Inflammatory macrophage (primary cell): Measurements from ENCODE around the gene TDRD10.

ENCODE experiments used
- DNase-seq, 2 donors: peaks; one replicate each; pipeline ENCODE4 v3.0.0-alpha.2; 2020 to 2022
- total RNA-seq, 18 experiments: gene quantifications; one replicate each; lab custom pipeline; 2026; ENCODE audit warnings: mixed read lengths in 6 of 18, inconsistent platforms in 2 of 18; lab: John Stamatoyannopoulos, UW

Gene TDRD10
- 0 to 0.07 (median 0) reads per million in 18 experiments for total RNA-seq

DNA sequence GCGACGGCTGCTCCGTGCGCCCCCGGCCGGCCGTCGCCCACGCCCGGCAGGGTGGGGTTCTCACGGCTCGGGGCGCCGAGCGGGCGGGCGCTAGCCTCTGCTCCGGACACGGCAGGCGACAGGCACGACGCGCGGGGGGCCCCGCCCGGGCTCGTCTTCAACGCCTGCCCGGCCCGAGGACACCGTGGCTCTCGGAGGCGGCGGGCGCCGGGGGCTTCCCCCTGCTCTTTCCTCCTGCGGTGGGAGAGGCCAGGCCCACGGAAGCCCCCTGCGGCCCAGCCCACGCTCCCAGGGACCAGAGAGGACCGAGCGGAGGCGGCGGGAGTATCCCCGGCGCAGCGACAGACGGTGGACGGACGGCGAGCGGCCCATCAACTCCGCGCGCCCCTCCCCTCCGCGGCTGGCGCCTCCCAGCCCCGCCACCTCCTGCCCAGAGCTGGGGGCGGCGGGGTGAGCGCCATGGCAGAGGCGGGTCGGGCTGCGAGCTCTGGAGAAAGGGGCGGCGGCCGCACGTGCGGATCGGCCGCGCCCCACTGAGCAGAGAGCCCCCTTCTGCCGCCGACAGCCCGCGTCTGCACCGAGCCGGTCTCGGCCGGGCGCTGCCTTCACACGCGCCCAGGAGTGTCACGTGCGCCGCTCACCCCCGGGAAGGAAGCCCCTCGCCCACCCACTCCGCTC, at the start of gene TDRD10, which contains the start of gene SHE:
Gene TDRD10, plus strand, starts transcription at position 154 of the 678 bp plus-strand sequence. CDS start 4,685 bp downstream, outside the sequence.
Gene SHE, minus strand, starts transcription at position 347 of the 678 bp plus-strand sequence. CDS start 386 bp downstream, outside the sequence.
- DNase-seq = no peak

DNA sequence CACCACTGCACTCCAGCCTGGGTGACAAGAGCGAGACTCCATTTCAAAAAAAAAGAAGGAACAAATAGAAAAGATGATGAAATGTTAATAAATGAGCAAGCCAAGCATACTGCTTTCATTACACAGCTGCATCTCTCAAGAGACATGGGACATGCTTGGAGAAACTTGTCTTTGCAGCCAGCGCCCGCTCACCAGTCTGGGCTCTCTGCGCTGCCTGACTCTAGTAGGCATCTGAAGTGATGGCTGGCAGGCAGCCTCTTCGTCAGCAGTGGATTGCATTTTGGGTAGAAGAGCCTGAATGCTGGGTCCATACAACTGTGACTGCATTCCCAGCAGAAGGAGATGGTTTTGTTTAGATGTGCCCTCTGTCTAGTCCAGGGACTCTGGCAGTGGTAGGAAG, 48.9 kb upstream of the TDRD10 start:
- peak; percentile 58 to 67 for DNase-seq

GRCh38 chr1:154453574-154454352, 48.3 kb upstream of the TDRD10 start:
- peak; percentile 69 to 74 for DNase-seq

DNA sequence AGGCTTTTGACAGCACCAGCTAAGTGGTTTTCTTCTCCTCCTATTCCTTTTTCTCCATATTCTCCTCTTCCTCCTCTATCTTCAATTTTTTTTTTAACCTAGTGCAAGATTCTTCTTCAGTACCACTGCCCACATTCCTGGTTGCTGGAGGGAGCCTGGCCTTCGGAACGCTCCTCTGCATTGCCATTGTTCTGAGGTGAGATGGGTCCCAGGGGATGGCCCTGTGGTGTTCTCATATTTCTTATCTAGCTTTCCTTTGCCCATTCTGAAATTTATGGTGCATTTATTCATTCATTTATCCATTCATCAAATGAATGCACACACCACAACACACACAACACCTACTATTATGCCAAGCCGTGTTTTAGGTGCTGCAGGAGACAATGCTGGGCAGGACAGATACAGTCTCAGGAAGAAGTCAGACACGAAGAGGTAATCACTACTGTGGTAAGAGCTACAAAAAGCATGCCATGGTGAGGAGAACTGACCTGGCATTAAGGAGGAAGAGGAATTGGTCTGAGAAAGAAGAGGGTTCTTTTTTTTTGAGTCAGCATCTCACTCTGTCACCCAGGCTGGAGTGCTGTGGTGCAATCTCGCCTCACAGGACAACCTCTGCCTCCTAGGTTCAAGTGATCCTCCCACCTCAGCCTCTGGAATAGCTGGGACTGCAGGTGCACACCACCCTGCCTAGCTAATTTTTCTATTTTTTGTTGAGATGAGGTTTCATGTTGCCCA, 47.5 kb upstream of the TDRD10 start:
- DNase-seq = peak; percentile 71 to 74

GRCh38 chr1:154456631-154457030, 45.4 kb upstream of the TDRD10 start:
- peak; percentile 85 to 91 for DNase-seq

- no peak for DNase-seq
Measured at GRCh38 chr1:154459080-154459479, 42.9 kb upstream of the TDRD10 start.

DNA sequence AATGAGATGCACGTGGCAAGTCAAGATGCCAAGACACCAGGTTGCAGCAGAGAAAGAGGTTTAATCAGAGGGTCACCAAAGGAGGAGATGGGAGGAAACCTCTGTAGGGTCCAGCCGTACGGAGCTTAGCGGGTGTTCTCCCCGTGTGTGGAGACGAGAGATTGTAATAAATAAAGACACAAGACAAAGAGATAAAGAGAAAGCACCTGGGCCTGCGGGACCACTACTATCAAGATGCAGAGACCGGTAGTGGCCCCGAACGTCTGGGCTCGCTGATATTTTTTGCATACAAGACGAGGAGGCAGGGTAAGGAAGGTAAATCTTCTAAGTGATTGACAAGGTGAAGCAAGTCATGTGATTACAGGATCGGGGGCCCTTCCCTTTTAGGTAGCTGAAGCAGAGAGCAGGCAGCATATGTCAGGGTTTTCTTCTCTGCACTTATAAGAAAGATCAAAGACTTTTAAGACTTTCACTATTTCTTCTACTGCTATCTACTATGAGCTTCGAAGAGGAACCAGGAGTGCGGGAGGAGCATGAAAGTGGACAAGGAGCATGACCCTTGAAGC, 41.2 kb upstream of the TDRD10 start:
- no peak for DNase-seq

GRCh38 chr1:154463512-154463990, 38.5 kb upstream of the TDRD10 start:
- DNase-seq = peak; percentile 70 to 85

DNA sequence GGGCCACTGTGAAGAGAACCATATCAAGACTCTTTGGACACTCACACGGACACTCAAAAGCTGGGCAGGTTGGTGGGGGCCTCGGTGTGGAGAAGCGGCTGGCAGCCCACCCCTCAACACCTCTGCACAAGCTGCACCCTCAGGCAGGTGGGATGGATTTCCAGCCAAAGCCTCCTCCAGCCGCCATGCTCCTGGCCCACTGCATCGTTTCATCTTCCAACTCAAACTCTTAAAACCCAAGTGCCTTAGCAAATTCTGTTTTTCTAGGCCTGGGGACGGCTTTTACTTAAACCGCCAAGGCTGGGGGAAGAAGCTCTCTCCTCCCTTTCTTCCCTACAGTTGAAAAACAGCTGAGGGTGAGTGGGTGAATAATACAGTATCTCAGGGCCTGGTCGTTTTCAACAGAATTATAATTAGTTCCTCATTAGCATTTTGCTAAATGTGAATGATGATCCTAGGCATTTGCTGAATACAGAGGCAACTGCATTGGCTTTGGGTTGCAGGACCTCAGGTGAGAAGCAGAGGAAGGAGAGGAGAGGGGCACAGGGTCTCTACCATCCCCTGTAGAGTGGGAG, 36.3 kb upstream of the TDRD10 start:
- peak; percentile 51 to 64 for DNase-seq

DNA sequence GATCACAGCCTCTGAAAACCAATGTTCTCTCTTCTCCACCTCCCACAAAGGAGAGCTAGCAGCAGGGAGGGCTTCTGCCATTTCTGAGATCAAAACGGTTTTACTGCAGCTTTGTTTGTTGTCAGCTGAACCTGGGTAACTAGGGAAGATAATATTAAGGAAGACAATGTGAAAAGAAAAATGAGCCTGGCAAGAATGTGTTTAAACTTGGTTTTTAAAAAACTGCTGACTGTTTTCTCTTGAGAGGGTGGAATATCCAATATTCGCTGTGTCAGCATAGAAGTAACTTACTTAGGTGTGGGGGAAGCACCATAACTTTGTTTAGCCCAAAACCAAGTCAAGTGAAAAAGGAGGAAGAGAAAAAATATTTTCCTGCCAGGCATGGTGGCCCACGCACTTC, 35.8 kb upstream of the TDRD10 start:
- DNase-seq = peak; percentile 27 to 42

GRCh38 chr1:154466921-154467417, 35.0 kb upstream of the TDRD10 start:
- DNase-seq = peak; percentile 56 to 73

- no peak for DNase-seq
Measured at GRCh38 chr1:154467434-154468102, 34.5 kb upstream of the TDRD10 start.

DNA sequence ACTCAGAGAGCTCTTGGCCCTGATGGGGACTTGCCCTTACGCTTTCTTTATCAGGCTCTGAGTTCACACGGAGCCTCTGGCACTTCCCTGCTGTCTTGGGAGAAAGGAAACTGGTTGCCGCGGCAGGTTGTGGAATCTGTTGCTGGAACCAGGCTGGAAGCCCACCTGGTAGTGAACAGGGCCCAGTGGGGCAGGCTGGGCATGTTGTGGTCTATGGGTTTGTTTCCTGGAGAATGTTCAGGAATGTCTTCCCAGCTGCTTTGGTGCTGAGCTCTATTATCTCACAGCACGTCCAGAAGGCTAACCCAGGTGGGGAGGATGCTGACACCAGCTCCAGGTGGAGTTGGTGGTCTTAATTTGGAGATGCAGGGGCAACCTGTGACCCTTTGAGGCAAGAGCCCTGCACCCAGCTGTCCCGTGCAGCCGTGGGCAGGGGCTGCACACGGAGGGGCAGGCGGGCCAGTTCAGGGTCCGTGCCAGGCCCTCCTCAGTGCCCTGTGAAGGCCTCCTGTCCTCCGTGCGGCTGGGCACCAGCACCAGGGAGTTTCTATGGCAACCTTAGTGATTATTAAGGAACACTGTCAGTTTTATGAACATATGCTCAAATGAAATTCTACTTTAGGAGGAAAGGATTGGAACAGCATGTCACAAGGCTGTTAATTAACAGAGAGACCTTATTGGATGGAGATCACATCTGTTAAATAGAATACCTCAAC, 33.3 kb upstream of the TDRD10 start:
- no peak for DNase-seq

- no peak for DNase-seq
Measured at GRCh38 chr1:154469844-154470560, 32.0 kb upstream of the TDRD10 start.

DNA sequence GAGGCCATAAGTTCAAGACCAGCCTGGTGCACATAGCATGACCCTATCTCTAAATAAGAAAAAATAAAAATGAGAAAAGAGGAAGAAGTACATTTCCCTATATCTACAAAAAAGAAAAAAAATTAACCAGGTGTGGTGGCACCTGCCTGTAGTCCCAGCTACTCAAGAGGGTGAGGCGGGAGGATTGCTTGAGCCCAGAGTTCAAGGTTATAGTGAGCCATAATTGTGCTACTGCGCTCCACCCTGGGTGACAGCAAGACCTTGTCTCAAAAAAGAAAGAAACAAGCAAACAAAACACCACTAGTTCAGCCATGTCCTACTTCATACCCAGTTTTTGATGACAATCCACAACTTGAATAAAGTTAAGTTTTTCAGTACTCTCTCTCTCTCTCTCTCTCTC, 30.7 kb upstream of the TDRD10 start:
- DNase-seq = no peak

- DNase-seq = peak; percentile 81 to 92
Measured at GRCh38 chr1:154474802-154475201, 27.2 kb upstream of the TDRD10 start.

GRCh38 chr1:154476791-154477190, 25.2 kb upstream of the TDRD10 start:
- no peak for DNase-seq

DNA sequence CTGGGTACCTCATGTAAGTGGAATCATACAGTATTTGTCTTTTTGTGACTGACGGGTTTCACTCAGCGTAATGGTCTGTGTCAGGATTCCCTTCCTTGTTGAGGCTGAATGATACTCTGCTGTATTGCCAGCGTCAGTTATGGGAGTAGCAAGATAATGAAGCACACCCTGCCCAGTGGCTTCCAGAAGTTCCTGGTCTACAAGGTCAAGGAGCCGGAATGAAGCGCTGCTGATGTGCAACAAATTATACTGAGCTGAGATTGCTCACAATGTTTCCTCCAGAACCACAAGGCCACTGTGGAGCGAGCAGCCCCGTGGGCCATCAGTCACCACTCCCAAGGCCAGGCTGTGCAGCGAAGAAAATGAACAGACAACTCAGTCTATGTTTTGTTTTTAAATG, 24.0 kb upstream of the TDRD10 start:
- DNase-seq = no peak

DNA sequence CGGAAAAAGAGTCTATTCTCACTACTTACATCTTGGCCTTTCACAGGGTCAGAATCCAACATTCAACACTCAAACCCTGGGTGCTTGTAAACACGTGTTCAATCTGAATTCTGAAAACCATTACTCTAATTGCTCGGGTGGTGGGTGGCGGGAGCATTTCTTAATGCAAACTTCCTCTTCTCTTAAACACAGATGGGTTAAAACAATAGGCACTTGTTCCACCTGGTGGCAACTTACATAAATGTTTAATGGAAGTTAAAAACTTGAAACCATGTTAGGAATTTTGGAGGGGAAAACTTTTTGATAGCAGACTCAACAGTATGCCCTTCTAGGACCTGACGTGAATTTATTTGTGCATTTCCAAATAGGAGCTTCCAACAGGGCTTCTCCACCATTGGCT, 23.4 kb upstream of the TDRD10 start:
- peak; percentile 82 to 85 for DNase-seq
